GM06990 (cell line): ENCODE measurements around the gene PCBD1.

Experiments
- DNase-seq: peaks from one replicate; pipeline ENCODE4 v3.0.0-alpha.2; 2011; ENCODE audit not compliant: insufficient read length; ENCODE audit errors: extremely low read depth
- H3K27me3 ChIP-seq: replicated peaks from 2 replicates; pipeline ENCODE4 v1.6.0; 2011; ENCODE audit warnings: low read length; ENCODE audit not compliant: control insufficient read depth, insufficient read depth
- H3K36me3 ChIP-seq: 2 replicates; pipeline ENCODE4 v1.5.1; 2011; ENCODE audit warnings: low read length; ENCODE audit not compliant: control insufficient read depth, insufficient read depth
- H3K4me3 ChIP-seq: replicated peaks from 2 replicates; pipeline ENCODE4 v1.5.1; 2011; ENCODE audit warnings: low read depth, mild to moderate bottlenecking, control low read depth, low read length
- CTCF ChIP-seq: IDR thresholded peaks from 2 replicates; pipeline ENCODE4 v1.5.1; 2011; ENCODE audit warnings: low read length, control low read depth, mild to moderate bottlenecking, inconsistent platforms; ENCODE audit not compliant: insufficient read depth, poor library complexity, severe bottlenecking

Gene PCBD1

GRCh38 chr10:70934701-70935100 is 46.3 kb upstream of the PCBD1 start:
- TF ChIP-seq CTCF: no peak
- Histone ChIP-seq H3K36me3 (no peaks in the 10 kb centered on the region), H3K27me3 (peaks cover 4% of the 10 kb centered on the region), H3K4me3 (no peak overlapping the region)
- no peak for DNase-seq

GRCh38 chr10:70932392-70933196 is 44.2 kb upstream of the PCBD1 start:
- Histone ChIP-seq H3K36me3 (no peaks in the 10 kb centered on the region), H3K4me3 (no peak overlapping the region), H3K27me3 (peaks cover 2% of the 10 kb centered on the region)
- TF ChIP-seq CTCF: no peak
- no peak for DNase-seq

GRCh38 chr10:70931168-70931815 is 42.9 kb upstream of the PCBD1 start:
- no peak for DNase-seq
- Histone ChIP-seq H3K36me3 (no peaks in the 10 kb centered on the region), H3K4me3 (no peak overlapping the region), H3K27me3 (peaks cover 2% of the 10 kb centered on the region)
- no peak for TF ChIP-seq CTCF

- Histone ChIP-seq H3K4me3 (no peak overlapping the region), H3K36me3 (no peaks in the 10 kb centered on the region), H3K27me3 (peaks cover 2% of the 10 kb centered on the region)
- DNase-seq: no peak
- TF ChIP-seq CTCF: no peak
Observed at GRCh38 chr10:70930263-70931000, 42.1 kb upstream of the PCBD1 start.

- no peak for TF ChIP-seq CTCF
- Histone ChIP-seq H3K36me3 (no peaks in the 10 kb centered on the region), H3K4me3 (no peak overlapping the region), H3K27me3 (peaks cover 2% of the 10 kb centered on the region)
- DNase-seq: no peak
Observed at GRCh38 chr10:70928140-70928539, 39.8 kb upstream of the PCBD1 start.
